HG03060 (cell line): ENCODE data around the gene PACS1.

Experiments used
- ATAC-seq: cut with Tn5 transposase; IDR thresholded peaks from one replicate; pipeline ENCODE4 v1.9.1; 2021; ENCODE audit warnings: low read depth, moderate number of reproducible peaks; ENCODE audit not compliant: unreplicated experiment

The PACS1 gene

GRCh38 chr11:66172146-66172545, 102.1 kb downstream of the PACS1 start:
- no peak for ATAC-seq

GRCh38 chr11:66176650-66177049, 106.6 kb downstream of the PACS1 start:
- no peak for ATAC-seq

- no peak for ATAC-seq
Measured at GRCh38 chr11:66178183-66178582, 108.1 kb downstream of the PACS1 start.

- ATAC-seq, result no peak
Measured at GRCh38 chr11:66178871-66179270, 108.8 kb downstream of the PACS1 start.

- no peak for ATAC-seq
Measured at GRCh38 chr11:66181632-66182315, 111.7 kb downstream of the PACS1 start.

GRCh38 chr11:66183494-66184048, 113.5 kb downstream of the PACS1 start:
- ATAC-seq, result no peak

GRCh38 chr11:66184728-66185127, 114.7 kb downstream of the PACS1 start:
- ATAC-seq, result no peak

- ATAC-seq, result no peak
Measured at GRCh38 chr11:66186470-66186869, 116.4 kb downstream of the PACS1 start.

- ATAC-seq, result no peak
Measured at GRCh38 chr11:66187453-66187852, 117.4 kb downstream of the PACS1 start.

GRCh38 chr11:66188580-66188979, 118.5 kb downstream of the PACS1 start:
- ATAC-seq, result no peak

- no peak for ATAC-seq
Measured at GRCh38 chr11:66189031-66189745, 119.1 kb downstream of the PACS1 start.

- no peak for ATAC-seq
Measured at GRCh38 chr11:66190786-66191185, 120.7 kb downstream of the PACS1 start.

- no peak for ATAC-seq
Measured at GRCh38 chr11:66192181-66192863, 122.2 kb downstream of the PACS1 start.

GRCh38 chr11:66194391-66194790, 124.3 kb downstream of the PACS1 start:
- no peak for ATAC-seq

GRCh38 chr11:66195867-66196266, 125.8 kb downstream of the PACS1 start:
- no peak for ATAC-seq

- ATAC-seq, result no peak
Measured at GRCh38 chr11:66203847-66204246, 133.8 kb downstream of the PACS1 start.

- ATAC-seq, result no peak
Measured at GRCh38 chr11:66204412-66204811, 134.3 kb downstream of the PACS1 start.

GRCh38 chr11:66207816-66208215, 137.7 kb downstream of the PACS1 start:
- ATAC-seq, result no peak

- no peak for ATAC-seq
Measured at GRCh38 chr11:66211100-66211499, 141.0 kb downstream of the PACS1 start.

GRCh38 chr11:66216911-66217310, 146.8 kb downstream of the PACS1 start:
- no peak for ATAC-seq

GRCh38 chr11:66218036-66218435, 148.0 kb downstream of the PACS1 start:
- no peak for ATAC-seq
